Measurements from ENCODE around the gene C11orf86.

The C11orf86 gene

DNA sequence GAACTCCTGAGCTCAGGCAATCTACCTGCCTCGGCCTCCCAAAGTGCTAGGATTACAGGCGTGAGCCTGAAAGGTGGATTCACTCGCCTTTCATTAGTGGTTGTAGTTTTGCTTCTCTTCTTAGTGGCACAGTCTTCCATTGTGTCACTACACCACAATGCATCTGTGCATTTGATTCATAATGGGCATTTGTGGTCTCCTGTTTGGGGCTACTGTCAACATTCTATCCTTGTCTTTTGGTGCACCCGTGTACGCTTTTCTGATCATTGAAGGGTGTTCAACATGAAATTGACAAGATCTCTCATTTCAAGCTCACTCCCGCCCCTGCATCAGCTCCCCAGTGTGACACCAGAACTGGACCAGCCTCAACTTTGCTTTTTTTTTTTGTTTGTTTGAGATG is 45.8 kb downstream of the C11orf86 start:
- H3K27ac ChIP-seq (ENCODE audit: low read length), result no peak overlapping the region
- no peak overlapping the region for H3K4me3 ChIP-seq (ENCODE audit: low read length)

DNA sequence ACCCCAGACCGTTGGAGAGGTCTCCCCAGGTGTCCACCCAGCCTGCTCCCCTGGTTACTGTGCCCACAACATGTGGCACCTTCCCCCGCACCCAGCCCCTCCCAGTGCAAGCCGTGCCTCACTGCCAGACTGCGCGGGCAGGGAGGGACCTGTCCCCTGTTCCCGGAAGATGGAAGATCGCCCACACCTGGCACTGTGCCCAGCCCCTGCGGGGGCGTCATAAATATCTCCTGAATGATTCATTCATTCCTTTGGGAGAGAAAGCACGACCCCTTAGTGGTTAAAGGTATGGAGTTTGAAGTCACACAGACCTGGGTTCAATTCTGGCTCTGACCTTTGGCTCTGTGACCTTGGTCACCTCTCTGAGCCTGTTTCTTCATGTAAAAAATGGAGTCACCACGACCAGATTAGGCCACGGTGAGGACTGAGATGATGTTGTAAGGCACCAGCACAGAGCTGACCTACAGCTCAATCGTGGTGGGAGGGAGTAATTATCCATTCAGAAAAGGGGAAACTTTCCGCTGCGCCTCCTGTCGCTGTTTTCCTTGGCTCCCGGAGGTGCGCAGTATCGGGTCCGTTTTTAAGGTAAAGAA is 47.3 kb downstream of the C11orf86 start:
- H3K4me3 ChIP-seq (ENCODE audit: low read length), result peak overlapping the region; percentile 49
- H3K9me3 ChIP-seq (ENCODE audit: control insufficient read depth, low read depth, low read length), result no peaks in the 10 kb centered on the region
- no peak overlapping the region for H3K9ac ChIP-seq (ENCODE audit: low read length)
- peaks cover 3% of the 10 kb centered on the region for H3K4me1 ChIP-seq (ENCODE audit: control insufficient read depth, low read depth, low read length)
- no peaks in the 10 kb centered on the region for H3K36me3 ChIP-seq (ENCODE audit: control insufficient read depth, low read depth, low read length)
- peaks cover 36% of the 10 kb centered on the region for H3K27me3 ChIP-seq (ENCODE audit: control insufficient read depth, insufficient read depth, low read length)
- no peak overlapping the region for H3K27ac ChIP-seq (ENCODE audit: low read length)

More for the DNA sequence above, 45.8 kb downstream of the C11orf86 start:
- Histone ChIP-seq H3K27me3 (ENCODE audit: control insufficient read depth, insufficient read depth, low read length) (peaks cover 36% of the 10 kb centered on the region), H3K9ac (ENCODE audit: low read length) (no peak overlapping the region), H3K36me3 (ENCODE audit: control insufficient read depth, low read depth, low read length) (no peaks in the 10 kb centered on the region), H3K4me1 (ENCODE audit: control insufficient read depth, low read depth, low read length) (peaks cover 3% of the 10 kb centered on the region), H3K9me3 (ENCODE audit: control insufficient read depth, low read depth, low read length) (no peaks in the 10 kb centered on the region)

DNA sequence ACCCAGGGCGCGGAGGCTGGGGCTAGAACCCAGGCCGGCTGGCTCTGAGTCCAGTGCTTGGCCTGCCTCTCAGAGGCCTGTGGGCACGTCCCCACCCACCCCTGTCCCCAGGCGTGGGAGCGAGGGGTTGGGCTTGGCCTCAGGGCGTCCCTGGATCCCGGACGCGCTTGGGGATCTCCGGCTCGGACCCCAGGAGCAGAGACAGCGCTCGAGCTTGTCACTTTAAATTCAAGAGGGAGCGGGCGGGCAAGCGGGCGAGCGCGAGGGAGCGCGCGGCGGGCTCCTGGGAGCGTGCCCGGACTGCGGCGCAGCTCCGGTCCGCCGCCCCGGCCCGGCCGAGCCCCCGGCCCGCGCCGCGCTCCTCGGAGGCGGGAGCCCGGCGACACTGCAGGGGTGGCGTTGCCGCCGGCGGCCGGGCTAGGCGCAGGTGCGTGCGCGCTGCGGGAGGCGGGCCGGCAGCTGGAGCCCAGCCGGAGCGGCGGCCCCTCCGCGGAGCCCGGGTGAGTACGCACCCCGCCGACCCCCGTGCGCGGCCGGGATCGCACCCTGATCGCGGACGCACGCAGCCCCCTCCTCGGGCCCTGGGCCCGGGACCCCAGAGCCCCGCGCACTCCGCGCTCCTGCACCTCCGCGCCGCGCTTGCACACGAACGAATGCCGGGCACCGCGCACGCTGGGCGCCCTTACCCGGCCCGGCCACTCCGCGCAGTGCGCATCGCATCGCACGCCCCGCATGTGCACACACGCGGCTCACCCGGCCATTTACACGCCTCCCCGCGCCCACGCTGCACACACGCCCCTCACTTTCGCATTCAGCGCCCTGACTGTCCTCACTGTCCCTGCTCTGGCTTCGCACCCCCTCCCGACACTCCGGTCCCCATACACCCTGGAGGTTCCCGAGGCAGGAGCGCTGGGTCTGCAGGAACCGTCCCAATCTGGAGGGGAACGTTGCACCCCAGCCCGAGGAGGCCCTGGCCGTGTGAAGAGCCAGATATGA is 48.2 kb downstream of the C11orf86 start, which contains the start of gene SYT12:
SYT12 (plus strand) TSS at position 174 of the 996 bp plus-strand sequence. CDS start 7,011 bp downstream, outside the sequence.
- peaks cover 3% of the 10 kb centered on the region for H3K4me1 ChIP-seq (ENCODE audit: control insufficient read depth, low read depth, low read length)
- H3K27ac ChIP-seq (ENCODE audit: low read length), result no peak within 1 kb of the TSS
- H3K4me3 ChIP-seq (ENCODE audit: low read length), result peak within 1 kb of the TSS; percentile 49
- H3K36me3 ChIP-seq (ENCODE audit: control insufficient read depth, low read depth, low read length), result no peaks in the 10 kb centered on the region
- no peak within 1 kb of the TSS for H3K9ac ChIP-seq (ENCODE audit: low read length)
- peaks cover 36% of the 10 kb centered on the region for H3K27me3 ChIP-seq (ENCODE audit: control insufficient read depth, insufficient read depth, low read length)
- H3K9me3 ChIP-seq (ENCODE audit: control insufficient read depth, low read depth, low read length), result no peaks in the 10 kb centered on the region

- Histone ChIP-seq H3K27ac (ENCODE audit: low read length) (no peak overlapping the region), H3K9me3 (ENCODE audit: control insufficient read depth, low read depth, low read length) (no peaks in the 10 kb centered on the region), H3K36me3 (ENCODE audit: control insufficient read depth, low read depth, low read length) (no peaks in the 10 kb centered on the region), H3K4me1 (ENCODE audit: control insufficient read depth, low read depth, low read length) (peaks cover 3% of the 10 kb centered on the region), H3K4me3 (ENCODE audit: low read length) (peak overlapping the region; percentile 34), H3K27me3 (ENCODE audit: control insufficient read depth, insufficient read depth, low read length) (peaks cover 36% of the 10 kb centered on the region), H3K9ac (ENCODE audit: low read length) (no peak overlapping the region)
Measured at GRCh38 chr11:67023957-67024353, 48.9 kb downstream of the C11orf86 start.

- peaks cover 3% of the 10 kb centered on the region for H3K4me1 ChIP-seq (ENCODE audit: control insufficient read depth, low read depth, low read length)
- H3K9me3 ChIP-seq (ENCODE audit: control insufficient read depth, low read depth, low read length), result no peaks in the 10 kb centered on the region
- no peak overlapping the region for H3K4me3 ChIP-seq (ENCODE audit: low read length)
- peaks cover 36% of the 10 kb centered on the region for H3K27me3 ChIP-seq (ENCODE audit: control insufficient read depth, insufficient read depth, low read length)
- H3K27ac ChIP-seq (ENCODE audit: low read length), result no peak overlapping the region
- H3K36me3 ChIP-seq (ENCODE audit: control insufficient read depth, low read depth, low read length), result no peaks in the 10 kb centered on the region
- no peak overlapping the region for H3K9ac ChIP-seq (ENCODE audit: low read length)
Measured at GRCh38 chr11:67024410-67024809, 49.3 kb downstream of the C11orf86 start.

DNA sequence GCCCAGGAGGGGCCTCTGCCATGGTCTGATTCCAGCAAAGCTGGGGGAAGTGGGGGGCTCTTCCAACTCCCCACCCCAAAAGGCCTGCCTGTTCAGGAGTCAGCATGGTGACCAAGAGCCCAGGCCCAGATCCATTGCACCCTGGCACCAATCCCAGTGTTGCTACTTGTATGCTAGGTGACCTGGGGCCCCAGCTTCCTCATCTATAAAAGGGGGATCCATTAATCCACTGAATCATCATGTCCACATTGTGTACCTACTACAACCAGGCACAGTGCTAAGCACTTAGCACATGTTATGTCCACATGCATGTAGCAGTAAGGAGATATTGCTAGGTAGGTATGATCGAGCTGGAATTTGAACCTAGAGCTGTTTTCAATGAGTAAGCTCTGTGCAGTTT is 49.9 kb downstream of the C11orf86 start:
- Histone ChIP-seq H3K36me3 (ENCODE audit: control insufficient read depth, low read depth, low read length) (no peaks in the 10 kb centered on the region), H3K27ac (ENCODE audit: low read length) (no peak overlapping the region), H3K9me3 (ENCODE audit: control insufficient read depth, low read depth, low read length) (no peaks in the 10 kb centered on the region), H3K27me3 (ENCODE audit: control insufficient read depth, insufficient read depth, low read length) (peaks cover 36% of the 10 kb centered on the region), H3K4me1 (ENCODE audit: control insufficient read depth, low read depth, low read length) (peaks cover 3% of the 10 kb centered on the region), H3K4me3 (ENCODE audit: low read length) (no peak overlapping the region), H3K9ac (ENCODE audit: low read length) (no peak overlapping the region)

DNA sequence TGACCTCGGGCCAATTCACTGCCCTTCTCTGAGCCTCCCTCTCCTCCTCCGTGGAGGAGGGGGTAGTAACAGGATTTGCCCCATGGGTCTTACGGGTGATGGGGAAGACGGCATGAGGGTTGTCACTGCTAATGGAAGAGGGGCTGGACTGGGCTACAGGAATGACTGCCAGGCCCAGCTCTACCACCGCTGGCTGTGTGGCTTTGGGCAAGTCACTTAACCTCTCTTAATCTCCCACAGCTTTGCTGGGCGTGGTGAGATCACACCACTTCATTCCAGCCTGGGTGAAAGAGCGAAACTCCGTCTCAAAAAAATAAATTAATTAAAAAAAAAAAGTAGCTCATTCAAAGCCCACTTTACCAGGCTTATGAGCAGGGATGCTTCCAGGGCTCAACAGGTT is 50.6 kb downstream of the C11orf86 start:
- no peaks in the 10 kb centered on the region for H3K9me3 ChIP-seq (ENCODE audit: control insufficient read depth, low read depth, low read length)
- no peak overlapping the region for H3K27ac ChIP-seq (ENCODE audit: low read length)
- H3K4me3 ChIP-seq (ENCODE audit: low read length), result no peak overlapping the region
- peaks cover 3% of the 10 kb centered on the region for H3K4me1 ChIP-seq (ENCODE audit: control insufficient read depth, low read depth, low read length)
- H3K36me3 ChIP-seq (ENCODE audit: control insufficient read depth, low read depth, low read length), result no peaks in the 10 kb centered on the region
- no peak overlapping the region for H3K9ac ChIP-seq (ENCODE audit: low read length)
- peaks cover 36% of the 10 kb centered on the region for H3K27me3 ChIP-seq (ENCODE audit: control insufficient read depth, insufficient read depth, low read length)

Data from iPS-18a (cell line).